Pons (tissue), 1 donor: Measurements from ENCODE around the gene HLA-DOA.

ENCODE experiments used
- DNase-seq: peaks from one replicate; pipeline ENCODE4 v3.0.0-alpha.2; 2016; ENCODE audit warnings: low spot score

The HLA-DOA gene

GRCh38 chr6:33008944-33009861 is at the start of gene HLA-DOA:
Gene HLA-DOA (minus strand): TSS chr6:33009591.
- peak; percentile 68 for DNase-seq

GRCh38 chr6:33057222-33058150 is 48.1 kb upstream of the HLA-DOA start:
- DNase-seq = peak; percentile 36

GRCh38 chr6:33053230-33053629 is 43.8 kb upstream of the HLA-DOA start:
- no peak for DNase-seq

GRCh38 chr6:33052627-33053026 is 43.2 kb upstream of the HLA-DOA start:
- DNase-seq = no peak

- DNase-seq = peak; percentile 42
Measured at GRCh38 chr6:33050014-33050810, 40.8 kb upstream of the HLA-DOA start.

- no peak for DNase-seq
Measured at GRCh38 chr6:33049323-33050013, 40.1 kb upstream of the HLA-DOA start.

- no peak for DNase-seq
Measured at GRCh38 chr6:33040157-33040556, 30.8 kb upstream of the HLA-DOA start.

GRCh38 chr6:33036535-33036934 is 27.1 kb upstream of the HLA-DOA start:
- DNase-seq = no peak

GRCh38 chr6:33034554-33034953 is 25.2 kb upstream of the HLA-DOA start:
- DNase-seq = no peak

GRCh38 chr6:33030245-33030644 is 20.9 kb upstream of the HLA-DOA start:
- no peak for DNase-seq

GRCh38 chr6:33029328-33030184 is 20.2 kb upstream of the HLA-DOA start:
- peak; percentile 86 for DNase-seq

GRCh38 chr6:33028220-33028849 is 18.9 kb upstream of the HLA-DOA start:
- peak; percentile 24 for DNase-seq

GRCh38 chr6:33024521-33024920 is 15.1 kb upstream of the HLA-DOA start:
- DNase-seq = no peak

GRCh38 chr6:33023536-33023935 is 14.1 kb upstream of the HLA-DOA start:
- DNase-seq = no peak

GRCh38 chr6:33021917-33022316 is 12.5 kb upstream of the HLA-DOA start:
- no peak for DNase-seq

- DNase-seq = no peak
Measured at GRCh38 chr6:33019372-33019771, 10.0 kb upstream of the HLA-DOA start.

- peak; percentile 93 for DNase-seq
Measured at GRCh38 chr6:33018904-33019303, 9.5 kb upstream of the HLA-DOA start.

- no peak for DNase-seq
Measured at GRCh38 chr6:33018418-33018817, 9.0 kb upstream of the HLA-DOA start.

- DNase-seq = peak; percentile 48
Measured at GRCh38 chr6:33017694-33018353, 8.4 kb upstream of the HLA-DOA start.
